ENCODE measurements around the gene DGKG.

The DGKG gene

GRCh38 chr3:186108941-186109865 is 252.8 kb downstream of the DGKG start, which contains the start of gene ETV5:
Gene ETV5, minus strand, starts transcription at chr3:186109089. Its CDS starts 3,221 bp downstream, at chr3:186105868.
- Histone ChIP-seq H3K36me3 (ENCODE audit: control insufficient read depth, insufficient read depth, low read length) (no peaks in the 10 kb centered on the region), H3K9ac (ENCODE audit: low read length) (peak within 1 kb of the TSS; percentile 90), H3K4ac (ENCODE audit: low read depth, low read length) (peak within 1 kb of the TSS; percentile 73), H2BK5ac (ENCODE audit: low read length) (no peak within 1 kb of the TSS), H3K27ac (ENCODE audit: low read depth, low read length) (peak within 1 kb of the TSS; percentile 93), H3K23ac (ENCODE audit: low read length) (peak within 1 kb of the TSS; percentile 83), H3K18ac (ENCODE audit: low read length) (peak within 1 kb of the TSS; percentile 93), H3K4me2 (ENCODE audit: low read length) (peak within 1 kb of the TSS; percentile 90), H2AK5ac (ENCODE audit: low read length) (no peak within 1 kb of the TSS), H4K5ac (ENCODE audit: low read length) (no peak within 1 kb of the TSS), H3K79me1 (ENCODE audit: low read length) (peaks cover 3% of the 10 kb centered on the region), H3K4me1 (ENCODE audit: control insufficient read depth, low read depth, low read length) (peaks cover 3% of the 10 kb centered on the region), H3K27me3 (ENCODE audit: insufficient read depth, low read length, poor library complexity) (peaks cover 13% of the 10 kb centered on the region), H3K4me3 (ENCODE audit: low read length) (peak within 1 kb of the TSS; percentile 69), H3K79me2 (ENCODE audit: control insufficient read depth, insufficient read depth, low read length) (peaks cover 7% of the 10 kb centered on the region), H3K56ac (ENCODE audit: low read length) (peak within 1 kb of the TSS; percentile 93), H2BK120ac (ENCODE audit: low read depth, low read length) (no peak within 1 kb of the TSS), H4K8ac (ENCODE audit: low read depth, low read length) (peak within 1 kb of the TSS; percentile 87), H2BK15ac (replicated peaks; ENCODE audit: low read depth) (peak within 1 kb of the TSS; percentile 1)
- no CpG with 5 or more reads among the region's 63 CpGs for WGBS (ENCODE audit: extremely low coverage, insufficient coverage, low lambda C conversion rate)
- peak; percentile 100 for DNase-seq

- Histone ChIP-seq H3K27me3 (ENCODE audit: insufficient read depth, low read length, poor library complexity) (peaks cover 13% of the 10 kb centered on the region), H3K18ac (ENCODE audit: low read length) (peak overlapping the region; percentile 93)
Measured at GRCh38 chr3:186108106-186108940, 253.7 kb downstream of the DGKG start.

GRCh38 chr3:186107215-186108105 is 254.6 kb downstream of the DGKG start:
- H3K23ac ChIP-seq (ENCODE audit: low read length), result peak overlapping the region; percentile 85
- no peak overlapping the region for H2BK120ac ChIP-seq (ENCODE audit: low read depth, low read length)
- peak overlapping the region; percentile 10 for H3K4me2 ChIP-seq (ENCODE audit: low read length)
- H3K27me3 ChIP-seq (ENCODE audit: insufficient read depth, low read length, poor library complexity), result peaks cover 13% of the 10 kb centered on the region
- H2BK5ac ChIP-seq (ENCODE audit: low read length), result no peak overlapping the region
- peaks cover 3% of the 10 kb centered on the region for H3K79me1 ChIP-seq (ENCODE audit: low read length)
- peak overlapping the region; percentile 93 for H3K56ac ChIP-seq (ENCODE audit: low read length)
- no peak overlapping the region for H4K5ac ChIP-seq (ENCODE audit: low read length)
- H3K79me2 ChIP-seq (ENCODE audit: control insufficient read depth, insufficient read depth, low read length), result peaks cover 7% of the 10 kb centered on the region
- peak overlapping the region; percentile 69 for H3K4me3 ChIP-seq (ENCODE audit: low read length)
- H3K4ac ChIP-seq (ENCODE audit: low read depth, low read length), result peak overlapping the region; percentile 56
- H3K27ac ChIP-seq (ENCODE audit: low read depth, low read length), result peak overlapping the region; percentile 93
- H2AK5ac ChIP-seq (ENCODE audit: low read length), result peak overlapping the region; percentile 49
- no peak overlapping the region for H4K8ac ChIP-seq (ENCODE audit: low read depth, low read length)
- peak overlapping the region; percentile 68 for H3K9ac ChIP-seq (ENCODE audit: low read length)
- no CpG with 5 or more reads among the region's 45 CpGs for WGBS (ENCODE audit: extremely low coverage, insufficient coverage, low lambda C conversion rate)
- peak; percentile 82 for DNase-seq
- peaks cover 3% of the 10 kb centered on the region for H3K4me1 ChIP-seq (ENCODE audit: control insufficient read depth, low read depth, low read length)
- peak overlapping the region; percentile 93 for H3K18ac ChIP-seq (ENCODE audit: low read length)
- no peaks in the 10 kb centered on the region for H3K36me3 ChIP-seq (ENCODE audit: control insufficient read depth, insufficient read depth, low read length)
- H2BK15ac ChIP-seq (replicated peaks; ENCODE audit: low read depth), result peak overlapping the region; percentile 59

More at GRCh38 chr3:186108106-186108940, 253.7 kb downstream of the DGKG start:
- Histone ChIP-seq H2BK120ac (ENCODE audit: low read depth, low read length) (no peak overlapping the region), H3K23ac (ENCODE audit: low read length) (no peak overlapping the region), H2BK15ac (replicated peaks; ENCODE audit: low read depth) (no peak overlapping the region), H3K4ac (ENCODE audit: low read depth, low read length) (peak overlapping the region; percentile 73), H3K4me3 (ENCODE audit: low read length) (peak overlapping the region; percentile 69), H2AK5ac (ENCODE audit: low read length) (no peak overlapping the region), H3K27ac (ENCODE audit: low read depth, low read length) (peak overlapping the region; percentile 93), H2BK5ac (ENCODE audit: low read length) (no peak overlapping the region), H3K56ac (ENCODE audit: low read length) (peak overlapping the region; percentile 93), H3K9ac (ENCODE audit: low read length) (peak overlapping the region; percentile 68), H3K4me2 (ENCODE audit: low read length) (peak overlapping the region; percentile 10), H4K8ac (ENCODE audit: low read depth, low read length) (peak overlapping the region; percentile 87), H3K4me1 (ENCODE audit: control insufficient read depth, low read depth, low read length) (peaks cover 3% of the 10 kb centered on the region), H4K5ac (ENCODE audit: low read length) (no peak overlapping the region), H3K79me2 (ENCODE audit: control insufficient read depth, insufficient read depth, low read length) (peaks cover 7% of the 10 kb centered on the region), H3K36me3 (ENCODE audit: control insufficient read depth, insufficient read depth, low read length) (no peaks in the 10 kb centered on the region), H3K79me1 (ENCODE audit: low read length) (peaks cover 3% of the 10 kb centered on the region)
- no CpG with 5 or more reads among the region's 69 CpGs for WGBS (ENCODE audit: extremely low coverage, insufficient coverage, low lambda C conversion rate)
- peak; percentile 90 for DNase-seq

DNA sequence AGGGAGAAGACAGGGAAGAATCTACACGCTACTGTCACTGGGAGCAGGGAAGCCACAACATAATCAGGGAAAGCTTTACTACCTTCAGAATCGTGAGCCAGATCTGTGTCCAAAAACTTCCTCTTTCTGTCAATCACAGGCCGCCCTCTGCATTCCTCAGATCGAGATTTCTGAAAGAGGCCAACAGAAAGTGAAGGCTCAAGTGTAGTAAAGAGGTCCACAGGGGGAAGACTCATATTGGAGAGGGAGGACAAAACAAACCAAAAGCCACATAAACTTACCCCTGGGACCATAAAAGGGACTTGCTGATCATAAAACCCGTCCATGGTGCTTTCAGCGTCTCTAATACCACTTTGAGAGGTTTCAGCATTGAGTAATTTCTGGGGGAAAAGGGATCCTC is 256.5 kb downstream of the DGKG start:
- Histone ChIP-seq H3K4ac (ENCODE audit: low read depth, low read length) (no peak overlapping the region), H3K4me1 (ENCODE audit: control insufficient read depth, low read depth, low read length) (peaks cover 3% of the 10 kb centered on the region), H3K36me3 (ENCODE audit: control insufficient read depth, insufficient read depth, low read length) (no peaks in the 10 kb centered on the region), H4K5ac (ENCODE audit: low read length) (no peak overlapping the region), H2BK5ac (ENCODE audit: low read length) (no peak overlapping the region), H4K8ac (ENCODE audit: low read depth, low read length) (no peak overlapping the region), H3K79me2 (ENCODE audit: control insufficient read depth, insufficient read depth, low read length) (peaks cover 7% of the 10 kb centered on the region), H3K27me3 (ENCODE audit: insufficient read depth, low read length, poor library complexity) (peaks cover under 1% of the 10 kb centered on the region), H3K18ac (ENCODE audit: low read length) (no peak overlapping the region), H2AK5ac (ENCODE audit: low read length) (no peak overlapping the region), H3K56ac (ENCODE audit: low read length) (no peak overlapping the region), H2BK120ac (ENCODE audit: low read depth, low read length) (no peak overlapping the region), H3K27ac (ENCODE audit: low read depth, low read length) (no peak overlapping the region), H3K4me2 (ENCODE audit: low read length) (no peak overlapping the region), H3K79me1 (ENCODE audit: low read length) (peaks cover 3% of the 10 kb centered on the region), H2BK15ac (replicated peaks; ENCODE audit: low read depth) (no peak overlapping the region), H3K9ac (ENCODE audit: low read length) (no peak overlapping the region), H3K4me3 (ENCODE audit: low read length) (no peak overlapping the region), H3K23ac (ENCODE audit: low read length) (no peak overlapping the region)
- no CpG with 5 or more reads among the region's 6 CpGs for WGBS (ENCODE audit: extremely low coverage, insufficient coverage, low lambda C conversion rate)
- DNase-seq, result no peak

DNA sequence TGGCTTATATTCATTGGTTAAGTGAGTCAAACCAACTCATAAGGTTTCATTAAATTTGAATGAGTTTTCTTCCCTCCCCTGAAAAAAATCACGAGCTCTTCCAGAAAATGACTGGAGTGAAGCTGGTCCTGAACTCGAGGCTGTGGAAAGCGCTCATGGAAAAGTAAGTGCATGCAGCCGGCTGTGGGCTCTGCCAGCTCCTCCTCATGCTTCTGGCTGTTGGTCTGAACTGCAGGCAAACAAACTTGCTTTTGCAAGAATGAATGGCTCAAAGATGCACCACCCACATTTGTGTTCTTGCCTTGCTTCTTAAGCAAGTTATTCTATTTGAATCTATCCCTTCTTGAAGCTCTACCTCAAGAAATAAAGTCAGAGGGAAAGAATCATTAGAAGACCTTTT is 259.3 kb downstream of the DGKG start:
- WGBS (ENCODE audit: extremely low coverage, insufficient coverage, low lambda C conversion rate), result no CpG with 5 or more reads among the region's 4 CpGs
- Histone ChIP-seq H2AK5ac (ENCODE audit: low read length) (no peak overlapping the region), H3K4me3 (ENCODE audit: low read length) (no peak overlapping the region), H2BK5ac (ENCODE audit: low read length) (no peak overlapping the region), H3K27me3 (ENCODE audit: insufficient read depth, low read length, poor library complexity) (no peaks in the 10 kb centered on the region), H3K4ac (ENCODE audit: low read depth, low read length) (no peak overlapping the region), H4K8ac (ENCODE audit: low read depth, low read length) (no peak overlapping the region), H3K23ac (ENCODE audit: low read length) (no peak overlapping the region), H4K5ac (ENCODE audit: low read length) (no peak overlapping the region), H3K79me2 (ENCODE audit: control insufficient read depth, insufficient read depth, low read length) (peaks cover 7% of the 10 kb centered on the region), H3K27ac (ENCODE audit: low read depth, low read length) (no peak overlapping the region), H3K36me3 (ENCODE audit: control insufficient read depth, insufficient read depth, low read length) (no peaks in the 10 kb centered on the region), H3K18ac (ENCODE audit: low read length) (no peak overlapping the region), H3K56ac (ENCODE audit: low read length) (no peak overlapping the region), H3K79me1 (ENCODE audit: low read length) (peaks cover 3% of the 10 kb centered on the region), H2BK15ac (replicated peaks; ENCODE audit: low read depth) (no peak overlapping the region), H3K4me1 (ENCODE audit: control insufficient read depth, low read depth, low read length) (peaks cover 7% of the 10 kb centered on the region), H3K9ac (ENCODE audit: low read length) (no peak overlapping the region), H2BK120ac (ENCODE audit: low read depth, low read length) (no peak overlapping the region), H3K4me2 (ENCODE audit: low read length) (no peak overlapping the region)
- no peak for DNase-seq
